Stimulated activated naive CD4-positive, alpha-beta T cell (primary cell): Measurements from ENCODE around the gene WIPF1.
A peak's percentile ranks its signal among the peaks of the same experiment; 100 is the strongest.

Experiments used
- DNase-seq, 6 experiments: peaks; one replicate each; lab custom pipeline; 2025; lab: John Stamatoyannopoulos, UW

Gene WIPF1

GRCh38 chr2:174597345-174598047, at the start of gene WIPF1:
WIPF1 (minus strand) TSS chr2:174597804; CDS start chr2:174585573, 12,231 bp downstream.
- peak; percentile 16 to 71 (median 48) for DNase-seq

GRCh38 chr2:174645296-174645695, 47.7 kb upstream of the WIPF1 start:
- DNase-seq, result no peak

- DNase-seq, result no peak
Measured at GRCh38 chr2:174644406-174644805, 46.8 kb upstream of the WIPF1 start.

GRCh38 chr2:174643356-174643755, 45.8 kb upstream of the WIPF1 start:
- DNase-seq, result no peak

GRCh38 chr2:174641168-174641567, 43.6 kb upstream of the WIPF1 start:
- DNase-seq, result no peak

GRCh38 chr2:174636987-174637386, 39.4 kb upstream of the WIPF1 start:
- DNase-seq, result no peak

GRCh38 chr2:174635776-174636404, 38.3 kb upstream of the WIPF1 start:
- no peak for DNase-seq

GRCh38 chr2:174635015-174635593, 37.5 kb upstream of the WIPF1 start:
- peak in 1 of 6 experiments; percentile 16 for DNase-seq

GRCh38 chr2:174634130-174635014, 36.8 kb upstream of the WIPF1 start:
- peak; percentile 8 to 68 (median 32) for DNase-seq

- no peak for DNase-seq
Measured at GRCh38 chr2:174633623-174633930, 36.0 kb upstream of the WIPF1 start.

GRCh38 chr2:174632841-174633622, 35.4 kb upstream of the WIPF1 start:
- DNase-seq, result peak in 1 of 6 experiments; percentile 22

GRCh38 chr2:174631009-174631981, 33.7 kb upstream of the WIPF1 start:
- DNase-seq, result no peak

- DNase-seq, result no peak
Measured at GRCh38 chr2:174630107-174630506, 32.5 kb upstream of the WIPF1 start.

- peak in 3 of 6 experiments; percentile 2 to 10 (median 4) for DNase-seq
Measured at GRCh38 chr2:174629506-174629905, 31.9 kb upstream of the WIPF1 start.

GRCh38 chr2:174628528-174629169, 31.0 kb upstream of the WIPF1 start:
- DNase-seq, result no peak

- no peak for DNase-seq
Measured at GRCh38 chr2:174627216-174627615, 29.6 kb upstream of the WIPF1 start.

- no peak for DNase-seq
Measured at GRCh38 chr2:174624895-174625430, 27.4 kb upstream of the WIPF1 start.

- no peak for DNase-seq
Measured at GRCh38 chr2:174623690-174624089, 26.1 kb upstream of the WIPF1 start.

- DNase-seq, result no peak
Measured at GRCh38 chr2:174623106-174623637, 25.6 kb upstream of the WIPF1 start.
